GM15510 (cell line): ENCODE measurements around the gene FGR.

Experiments used
- POLR2A ChIP-seq: IDR thresholded peaks from 3 replicates; pipeline ENCODE4 v1.6.1; 2011; ENCODE audit warnings: borderline replicate concordance; ENCODE audit not compliant: insufficient read length; ENCODE audit errors: extremely low read depth

The FGR gene

GRCh38 chr1:27566462-27567145 lies 68.4 kb downstream of the FGR start:
- no peak for TF ChIP-seq POLR2A

GRCh38 chr1:27564710-27565649 lies 70.0 kb downstream of the FGR start:
- TF ChIP-seq POLR2A, result no peak

- no peak for TF ChIP-seq POLR2A
These were observed 71.2 kb downstream of the FGR start for GRCh38 chr1:27563591-27564471.

- TF ChIP-seq POLR2A, result no peak
These were observed 71.7 kb downstream of the FGR start for GRCh38 chr1:27563341-27563590.

GRCh38 chr1:27562534-27563340 lies 72.2 kb downstream of the FGR start:
- TF ChIP-seq POLR2A, result no peak
